NB4 (cell line): ENCODE data around the gene PRELID2.

Experiments used
- DNase-seq: peaks from one replicate; pipeline ENCODE4 v3.0.0; 2010; ENCODE audit warnings: low read depth
- H3K4me3 ChIP-seq: one replicate; pipeline ENCODE4 v1.5.1; 2011; ENCODE audit warnings: mild to moderate bottlenecking, low read depth, low read length, moderate library complexity
- MYC ChIP-seq: IDR thresholded peaks from 2 replicates; pipeline ENCODE4 v1.6.1; 2011; ENCODE audit warnings: low read depth, low read length
- POLR2A ChIP-seq: IDR thresholded peaks from 2 replicates; pipeline ENCODE4 v1.6.1; 2011; ENCODE audit warnings: mild to moderate bottlenecking; ENCODE audit not compliant: insufficient read length; ENCODE audit errors: extremely low read depth
- TF ChIP-seq, protein P1 (sequence below): IDR thresholded peaks from 2 replicates; pipeline ENCODE4 v1.6.1; 2011; ENCODE audit warnings: low read depth, low read length
- TF ChIP-seq, protein P2 (sequence below): IDR thresholded peaks from one replicate; pipeline ENCODE4 v1.5.1; 2012; ENCODE audit warnings: low read depth, low read length

The PRELID2 gene

DNA sequence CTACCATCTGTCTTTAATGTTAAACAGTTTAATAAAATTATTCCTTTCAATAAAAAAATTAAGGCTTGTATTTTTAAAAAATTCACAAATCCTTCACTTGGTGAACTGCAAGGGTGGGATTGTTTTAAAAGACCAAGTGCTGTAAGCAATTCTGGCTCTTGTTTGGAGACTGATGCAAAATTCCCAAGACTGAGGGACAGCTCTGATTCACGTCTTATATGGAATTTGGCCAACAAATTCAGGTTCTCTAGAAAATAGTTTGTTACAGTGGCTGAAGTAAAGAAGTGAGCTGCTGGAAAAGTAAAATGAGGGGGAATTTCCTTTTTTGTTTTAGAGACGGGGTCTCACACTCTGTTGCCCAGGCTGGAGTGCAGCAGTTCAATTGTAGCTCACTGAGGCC, 58.3 kb downstream of the PRELID2 start:
- TF ChIP-seq MYC (no peak), POLR2A (no peak)
- TF ChIP-seq, protein P1, sequence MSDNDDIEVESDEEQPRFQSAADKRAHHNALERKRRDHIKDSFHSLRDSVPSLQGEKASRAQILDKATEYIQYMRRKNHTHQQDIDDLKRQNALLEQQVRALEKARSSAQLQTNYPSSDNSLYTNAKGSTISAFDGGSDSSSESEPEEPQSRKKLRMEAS = no peak
- TF ChIP-seq, protein P2, sequence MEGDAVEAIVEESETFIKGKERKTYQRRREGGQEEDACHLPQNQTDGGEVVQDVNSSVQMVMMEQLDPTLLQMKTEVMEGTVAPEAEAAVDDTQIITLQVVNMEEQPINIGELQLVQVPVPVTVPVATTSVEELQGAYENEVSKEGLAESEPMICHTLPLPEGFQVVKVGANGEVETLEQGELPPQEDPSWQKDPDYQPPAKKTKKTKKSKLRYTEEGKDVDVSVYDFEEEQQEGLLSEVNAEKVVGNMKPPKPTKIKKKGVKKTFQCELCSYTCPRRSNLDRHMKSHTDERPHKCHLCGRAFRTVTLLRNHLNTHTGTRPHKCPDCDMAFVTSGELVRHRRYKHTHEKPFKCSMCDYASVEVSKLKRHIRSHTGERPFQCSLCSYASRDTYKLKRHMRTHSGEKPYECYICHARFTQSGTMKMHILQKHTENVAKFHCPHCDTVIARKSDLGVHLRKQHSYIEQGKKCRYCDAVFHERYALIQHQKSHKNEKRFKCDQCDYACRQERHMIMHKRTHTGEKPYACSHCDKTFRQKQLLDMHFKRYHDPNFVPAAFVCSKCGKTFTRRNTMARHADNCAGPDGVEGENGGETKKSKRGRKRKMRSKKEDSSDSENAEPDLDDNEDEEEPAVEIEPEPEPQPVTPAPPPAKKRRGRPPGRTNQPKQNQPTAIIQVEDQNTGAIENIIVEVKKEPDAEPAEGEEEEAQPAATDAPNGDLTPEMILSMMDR = no peak
- DNase-seq = no peak
- no peak overlapping the region for H3K4me3 ChIP-seq

DNA sequence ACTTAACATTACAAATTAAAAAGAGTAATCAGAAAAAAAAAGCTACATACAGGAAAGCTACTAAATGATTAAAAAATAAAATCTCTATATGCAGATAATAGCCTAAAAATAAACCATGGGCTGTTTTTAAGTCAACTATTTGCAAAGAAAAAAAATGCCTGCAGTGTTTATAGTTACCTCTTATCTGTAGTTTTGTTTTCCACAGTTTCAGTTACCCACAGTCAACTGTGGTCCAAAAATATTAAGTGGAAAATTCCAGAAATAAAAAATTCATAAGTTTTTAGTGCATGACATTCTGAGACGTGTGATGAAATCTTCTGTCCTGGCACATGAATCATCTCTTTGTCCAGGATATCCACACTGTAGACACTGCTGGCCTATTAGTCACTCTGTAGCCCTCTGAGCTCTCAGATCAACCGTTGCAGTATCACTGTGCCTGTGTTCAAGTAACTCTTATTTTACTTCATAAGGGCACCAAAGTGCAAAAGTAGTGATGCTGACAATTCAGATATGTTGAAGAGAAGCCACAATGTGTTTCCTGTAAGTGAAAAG, 59.2 kb downstream of the PRELID2 start:
- TF ChIP-seq, protein P1 = no peak
- TF ChIP-seq, protein P2 = no peak
- no peak for TF ChIP-seq POLR2A
- peak; percentile 33 for DNase-seq
- H3K4me3 ChIP-seq = no peak overlapping the region

DNA sequence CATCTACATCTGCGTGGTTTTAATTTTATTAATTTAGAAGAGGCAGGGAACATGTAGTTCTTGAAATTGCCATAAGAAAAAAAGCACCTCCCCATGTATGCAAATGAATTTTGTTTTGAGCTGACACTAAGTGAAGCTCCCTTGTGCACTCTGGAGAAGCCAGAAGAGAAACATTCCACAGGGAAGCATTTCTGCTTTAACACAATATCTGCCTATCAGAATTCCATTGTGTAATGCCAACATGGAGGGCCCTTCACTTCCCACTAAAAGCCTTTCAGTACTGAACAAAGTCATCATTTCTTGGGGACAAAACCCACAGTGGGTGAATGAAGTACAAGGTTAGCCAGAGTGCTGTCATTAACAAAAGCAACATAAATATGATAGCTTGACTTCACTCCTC, 59.7 kb downstream of the PRELID2 start:
- DNase-seq = no peak
- no peak overlapping the region for H3K4me3 ChIP-seq
- TF ChIP-seq, protein P2 = no peak
- no peak for TF ChIP-seq POLR2A
- TF ChIP-seq, protein P1 = no peak

DNA sequence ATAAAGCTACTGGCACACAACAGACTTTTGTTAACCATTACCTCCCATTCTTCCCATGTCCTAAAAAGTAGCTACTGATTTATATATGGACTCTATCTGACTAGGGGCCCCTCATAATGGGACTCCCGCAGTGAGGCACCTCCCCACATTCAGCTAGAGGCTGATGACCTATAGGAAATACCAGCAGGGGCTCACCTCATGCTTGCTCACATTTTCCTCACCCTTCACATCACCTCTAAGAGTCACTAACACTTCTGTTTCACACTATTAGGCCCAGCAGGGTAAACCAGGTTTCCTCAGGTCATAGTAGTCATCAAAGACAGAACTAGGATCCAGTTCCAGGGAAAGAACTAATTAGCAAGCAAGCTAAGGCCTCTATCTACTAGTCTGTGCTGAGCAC, 60.7 kb downstream of the PRELID2 start:
- no peak overlapping the region for H3K4me3 ChIP-seq
- TF ChIP-seq POLR2A (no peak), MYC (no peak)
- TF ChIP-seq, protein P2 = no peak
- no peak for DNase-seq

DNA sequence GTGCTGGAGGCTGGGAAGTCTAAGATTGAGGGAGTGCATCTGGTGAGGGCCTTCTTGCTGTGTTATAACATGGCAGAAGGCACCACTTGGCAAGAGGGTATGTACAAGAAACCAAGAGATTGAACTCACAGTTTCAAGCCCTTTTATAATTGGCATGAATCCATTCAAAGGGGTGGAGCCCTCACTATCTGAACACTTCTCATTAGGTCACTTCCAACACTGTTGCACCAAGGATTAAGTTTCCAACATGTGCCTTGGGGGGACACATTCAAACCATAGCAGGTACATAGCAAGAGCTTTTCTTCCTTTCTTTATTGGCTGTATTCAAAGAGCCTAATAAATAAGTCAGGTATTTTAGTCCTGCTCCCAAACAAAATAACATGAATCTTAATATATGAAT, 62.7 kb downstream of the PRELID2 start:
- H3K4me3 ChIP-seq = no peak overlapping the region
- TF ChIP-seq, protein P1 = no peak
- no peak for TF ChIP-seq MYC
- TF ChIP-seq, protein P2 = no peak
- no peak for TF ChIP-seq POLR2A
- no peak for DNase-seq

DNA sequence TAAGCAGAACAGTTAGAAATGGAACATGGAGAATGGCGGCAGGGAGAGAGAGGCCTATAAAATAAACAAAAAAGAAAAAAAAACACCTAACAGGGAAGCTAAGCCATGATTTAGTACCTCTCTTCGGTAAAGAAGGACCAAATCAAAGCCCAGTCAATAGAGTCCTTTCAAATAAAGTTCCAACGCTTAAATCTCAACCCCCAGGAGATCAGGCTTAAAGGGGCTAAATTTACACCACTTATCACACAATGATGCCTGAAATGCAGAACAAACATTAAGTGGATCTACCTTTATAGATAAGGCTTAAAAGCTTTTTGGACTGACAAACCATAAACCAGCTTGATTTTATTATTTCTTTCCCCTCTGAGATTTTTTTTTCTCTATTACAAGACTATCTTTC, 66.3 kb downstream of the PRELID2 start:
- H3K4me3 ChIP-seq = no peak overlapping the region
- no peak for TF ChIP-seq MYC
- TF ChIP-seq, protein P2 = no peak
- TF ChIP-seq, protein P1 = no peak
- TF ChIP-seq POLR2A = no peak

More for the DNA sequence above, 66.3 kb downstream of the PRELID2 start:
- DNase-seq = no peak
